Lower leg skin (tissue), 3 donors: ENCODE results near the gene TBC1D7.

ENCODE experiments used
- POLR2A ChIP-seq, 2 donors: fragments of 450-650 bp; IDR thresholded peaks; one replicate each; pipeline ENCODE4 v1.6.1; 2016 to 2017; ENCODE audit warnings: antibody characterized with exemption in 2 of 2, mild to moderate bottlenecking in 1 of 2, moderate library complexity in 1 of 2
- TF ChIP-seq, protein P1 (sequence below), 3 donors: fragments of 450-650 bp; IDR thresholded peaks; one replicate each; pipeline ENCODE4 v1.5.1; 2016; ENCODE audit warnings: antibody characterized with exemption in 3 of 3, mild to moderate bottlenecking in 3 of 3, moderate library complexity in 2 of 3

DNA sequence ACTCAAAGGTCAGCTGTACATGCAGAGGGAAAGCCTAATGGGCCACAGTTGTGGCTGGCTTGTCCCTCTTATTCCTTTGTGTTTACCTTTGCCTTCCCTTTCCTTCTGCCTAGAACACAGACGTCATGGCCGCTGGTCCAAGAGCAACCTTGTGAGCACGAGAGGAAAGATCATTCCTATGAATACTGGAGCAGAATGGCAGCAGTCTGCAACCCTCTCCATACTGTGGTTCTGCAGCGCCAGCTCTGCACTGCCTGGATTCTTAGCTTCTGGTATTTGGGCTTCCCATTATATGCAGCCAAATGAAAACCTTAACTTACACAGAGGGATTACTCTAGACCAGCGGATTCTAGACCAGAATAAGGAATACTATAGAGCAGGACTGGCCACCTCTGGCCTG lies 12.4 kb downstream of the TBC1D7 start:
- TF ChIP-seq, protein P1, sequence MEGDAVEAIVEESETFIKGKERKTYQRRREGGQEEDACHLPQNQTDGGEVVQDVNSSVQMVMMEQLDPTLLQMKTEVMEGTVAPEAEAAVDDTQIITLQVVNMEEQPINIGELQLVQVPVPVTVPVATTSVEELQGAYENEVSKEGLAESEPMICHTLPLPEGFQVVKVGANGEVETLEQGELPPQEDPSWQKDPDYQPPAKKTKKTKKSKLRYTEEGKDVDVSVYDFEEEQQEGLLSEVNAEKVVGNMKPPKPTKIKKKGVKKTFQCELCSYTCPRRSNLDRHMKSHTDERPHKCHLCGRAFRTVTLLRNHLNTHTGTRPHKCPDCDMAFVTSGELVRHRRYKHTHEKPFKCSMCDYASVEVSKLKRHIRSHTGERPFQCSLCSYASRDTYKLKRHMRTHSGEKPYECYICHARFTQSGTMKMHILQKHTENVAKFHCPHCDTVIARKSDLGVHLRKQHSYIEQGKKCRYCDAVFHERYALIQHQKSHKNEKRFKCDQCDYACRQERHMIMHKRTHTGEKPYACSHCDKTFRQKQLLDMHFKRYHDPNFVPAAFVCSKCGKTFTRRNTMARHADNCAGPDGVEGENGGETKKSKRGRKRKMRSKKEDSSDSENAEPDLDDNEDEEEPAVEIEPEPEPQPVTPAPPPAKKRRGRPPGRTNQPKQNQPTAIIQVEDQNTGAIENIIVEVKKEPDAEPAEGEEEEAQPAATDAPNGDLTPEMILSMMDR (IDR thresholded peaks at IDR 0.05) = no peak
- TF ChIP-seq POLR2A (IDR thresholded peaks at IDR 0.05) = no peak
